ENCODE measurements around the gene VAC14.

The VAC14 gene

GRCh38 chr16:70730944-70731343, 70.0 kb downstream of the VAC14 start:
- Histone ChIP-seq H3K4me1 (ENCODE audit: control insufficient read depth, insufficient read depth, low read length) (0 out of 2 replicates have a peak, but pooled peaks cover 1% of the 10 kb centered on the region), H3K27ac (ENCODE audit: low read depth, low read length) (no peak overlapping the region), H3K9me3 (ENCODE audit: control insufficient read depth, insufficient read depth, low read length) (no peaks in the 10 kb centered on the region), H3K9ac (ENCODE audit: low read depth, low read length) (no peak overlapping the region), H3K4me3 (ENCODE audit: low read depth, low read length) (no peak overlapping the region), H3K36me3 (ENCODE audit: control insufficient read depth, insufficient read depth, low read length) (peaks cover 25% of the 10 kb centered on the region), H3K27me3 (ENCODE audit: control insufficient read depth, insufficient read depth, low read length) (no peaks in the 10 kb centered on the region)

- Histone ChIP-seq H3K9me3 (ENCODE audit: control insufficient read depth, insufficient read depth, low read length) (no peaks in the 10 kb centered on the region), H3K27ac (ENCODE audit: low read depth, low read length) (no peak overlapping the region), H3K4me1 (ENCODE audit: control insufficient read depth, insufficient read depth, low read length) (0 out of 2 replicates have a peak, but pooled peaks cover 5% of the 10 kb centered on the region), H3K36me3 (ENCODE audit: control insufficient read depth, insufficient read depth, low read length) (peaks cover 23% of the 10 kb centered on the region), H3K4me3 (ENCODE audit: low read depth, low read length) (no peak overlapping the region), H3K9ac (ENCODE audit: low read depth, low read length) (no peak overlapping the region), H3K27me3 (ENCODE audit: control insufficient read depth, insufficient read depth, low read length) (no peaks in the 10 kb centered on the region)
Observed at GRCh38 chr16:70730031-70730430, 70.9 kb downstream of the VAC14 start.

GRCh38 chr16:70729292-70729691, 71.7 kb downstream of the VAC14 start:
- H3K36me3 ChIP-seq (ENCODE audit: control insufficient read depth, insufficient read depth, low read length): peaks cover 22% of the 10 kb centered on the region
- no peak overlapping the region for H3K27ac ChIP-seq (ENCODE audit: low read depth, low read length)
- no peak overlapping the region for H3K9ac ChIP-seq (ENCODE audit: low read depth, low read length)
- H3K9me3 ChIP-seq (ENCODE audit: control insufficient read depth, insufficient read depth, low read length): no peaks in the 10 kb centered on the region
- H3K4me3 ChIP-seq (ENCODE audit: low read depth, low read length): no peak overlapping the region
- 0 out of 2 replicates have a peak, but pooled peaks cover 5% of the 10 kb centered on the region for H3K4me1 ChIP-seq (ENCODE audit: control insufficient read depth, insufficient read depth, low read length)
- H3K27me3 ChIP-seq (ENCODE audit: control insufficient read depth, insufficient read depth, low read length): no peaks in the 10 kb centered on the region

GRCh38 chr16:70728150-70728549, 72.8 kb downstream of the VAC14 start:
- 0 out of 2 replicates have a peak, but pooled peaks cover 5% of the 10 kb centered on the region for H3K4me1 ChIP-seq (ENCODE audit: control insufficient read depth, insufficient read depth, low read length)
- H3K9me3 ChIP-seq (ENCODE audit: control insufficient read depth, insufficient read depth, low read length): no peaks in the 10 kb centered on the region
- H3K27ac ChIP-seq (ENCODE audit: low read depth, low read length): no peak overlapping the region
- H3K9ac ChIP-seq (ENCODE audit: low read depth, low read length): no peak overlapping the region
- H3K4me3 ChIP-seq (ENCODE audit: low read depth, low read length): no peak overlapping the region
- peaks cover 22% of the 10 kb centered on the region for H3K36me3 ChIP-seq (ENCODE audit: control insufficient read depth, insufficient read depth, low read length)
- H3K27me3 ChIP-seq (ENCODE audit: control insufficient read depth, insufficient read depth, low read length): no peaks in the 10 kb centered on the region

GRCh38 chr16:70726892-70727361, 74.0 kb downstream of the VAC14 start:
- Histone ChIP-seq H3K27ac (ENCODE audit: low read depth, low read length) (no peak overlapping the region), H3K36me3 (ENCODE audit: control insufficient read depth, insufficient read depth, low read length) (peaks cover 22% of the 10 kb centered on the region), H3K27me3 (ENCODE audit: control insufficient read depth, insufficient read depth, low read length) (no peaks in the 10 kb centered on the region), H3K9ac (ENCODE audit: low read depth, low read length) (no peak overlapping the region), H3K4me1 (ENCODE audit: control insufficient read depth, insufficient read depth, low read length) (0 out of 2 replicates have a peak, but pooled peaks cover 5% of the 10 kb centered on the region), H3K9me3 (ENCODE audit: control insufficient read depth, insufficient read depth, low read length) (no peaks in the 10 kb centered on the region), H3K4me3 (ENCODE audit: low read depth, low read length) (no peak overlapping the region)

GRCh38 chr16:70725912-70726828, 74.8 kb downstream of the VAC14 start:
- Histone ChIP-seq H3K27ac (ENCODE audit: low read depth, low read length) (peak overlapping the region; percentile 47), H3K27me3 (ENCODE audit: control insufficient read depth, insufficient read depth, low read length) (no peaks in the 10 kb centered on the region), H3K36me3 (ENCODE audit: control insufficient read depth, insufficient read depth, low read length) (peaks cover 25% of the 10 kb centered on the region), H3K9ac (ENCODE audit: low read depth, low read length) (no peak overlapping the region), H3K4me1 (ENCODE audit: control insufficient read depth, insufficient read depth, low read length) (0 out of 2 replicates have a peak, but pooled peaks cover 5% of the 10 kb centered on the region), H3K4me3 (ENCODE audit: low read depth, low read length) (no peak overlapping the region), H3K9me3 (ENCODE audit: control insufficient read depth, insufficient read depth, low read length) (no peaks in the 10 kb centered on the region)

GRCh38 chr16:70725024-70725911, 75.7 kb downstream of the VAC14 start:
- Histone ChIP-seq H3K4me1 (ENCODE audit: control insufficient read depth, insufficient read depth, low read length) (0 out of 2 replicates have a peak, but pooled peaks cover 5% of the 10 kb centered on the region), H3K9me3 (ENCODE audit: control insufficient read depth, insufficient read depth, low read length) (no peaks in the 10 kb centered on the region), H3K27me3 (ENCODE audit: control insufficient read depth, insufficient read depth, low read length) (no peaks in the 10 kb centered on the region), H3K36me3 (ENCODE audit: control insufficient read depth, insufficient read depth, low read length) (peaks cover 19% of the 10 kb centered on the region), H3K9ac (ENCODE audit: low read depth, low read length) (no peak overlapping the region), H3K4me3 (ENCODE audit: low read depth, low read length) (no peak overlapping the region), H3K27ac (ENCODE audit: low read depth, low read length) (peak overlapping the region; percentile 47)

GRCh38 chr16:70724146-70725023, 76.6 kb downstream of the VAC14 start:
- Histone ChIP-seq H3K27ac (ENCODE audit: low read depth, low read length) (no peak overlapping the region), H3K27me3 (ENCODE audit: control insufficient read depth, insufficient read depth, low read length) (no peaks in the 10 kb centered on the region), H3K4me1 (ENCODE audit: control insufficient read depth, insufficient read depth, low read length) (0 out of 2 replicates have a peak, but pooled peaks cover 5% of the 10 kb centered on the region), H3K4me3 (ENCODE audit: low read depth, low read length) (no peak overlapping the region), H3K9ac (ENCODE audit: low read depth, low read length) (no peak overlapping the region), H3K36me3 (ENCODE audit: control insufficient read depth, insufficient read depth, low read length) (peaks cover 27% of the 10 kb centered on the region), H3K9me3 (ENCODE audit: control insufficient read depth, insufficient read depth, low read length) (no peaks in the 10 kb centered on the region)

GRCh38 chr16:70723740-70724145, 77.2 kb downstream of the VAC14 start:
- no peak overlapping the region for H3K9ac ChIP-seq (ENCODE audit: low read depth, low read length)
- H3K4me1 ChIP-seq (ENCODE audit: control insufficient read depth, insufficient read depth, low read length): 0 out of 2 replicates have a peak, but pooled peaks cover 5% of the 10 kb centered on the region
- no peak overlapping the region for H3K4me3 ChIP-seq (ENCODE audit: low read depth, low read length)
- H3K36me3 ChIP-seq (ENCODE audit: control insufficient read depth, insufficient read depth, low read length): peaks cover 23% of the 10 kb centered on the region
- no peaks in the 10 kb centered on the region for H3K27me3 ChIP-seq (ENCODE audit: control insufficient read depth, insufficient read depth, low read length)
- H3K27ac ChIP-seq (ENCODE audit: low read depth, low read length): no peak overlapping the region
- no peaks in the 10 kb centered on the region for H3K9me3 ChIP-seq (ENCODE audit: control insufficient read depth, insufficient read depth, low read length)

All from HUES48 (cell line).